Lower leg skin (tissue), 3 donors: ENCODE data around the gene CTSS.

Experiments
- CTCF ChIP-seq, 3 donors: fragments of 450-650 bp; IDR thresholded peaks; one replicate each; pipeline ENCODE4 v1.5.1; 2016; ENCODE audit warnings: antibody characterized with exemption in 3 of 3, mild to moderate bottlenecking in 3 of 3, moderate library complexity in 2 of 3
- POLR2A ChIP-seq, 2 donors: fragments of 450-650 bp; IDR thresholded peaks; one replicate each; pipeline ENCODE4 v1.6.1; 2016 to 2017; ENCODE audit warnings: antibody characterized with exemption in 2 of 2, mild to moderate bottlenecking in 1 of 2, moderate library complexity in 1 of 2

- TF ChIP-seq CTCF (IDR thresholded peaks at IDR 0.05): no peak
- no peak for TF ChIP-seq POLR2A (IDR thresholded peaks at IDR 0.05)
Measured at GRCh38 chr1:150808846-150809245, 43.3 kb upstream of the CTSS start.
